Progenitor cell of endocrine pancreas (in vitro differentiated cells): Measurements from ENCODE around the gene LRRC32. TPM values are rescaled to one million over a fixed set of nuclear protein-coding genes. Genes with fewer than 3 reads are reported as not detected.

Experiments
- DNase-seq: peaks from one replicate; pipeline ENCODE4 v3.0.0; 2021; ENCODE audit warnings: low spot score; ENCODE audit not compliant: unreplicated experiment
- H3K27ac Mint-ChIP-seq: 2 replicates; pipeline ENCODE4 v1.8.0; 2021; ENCODE audit warnings: mild to moderate bottlenecking, moderate library complexity, mixed read lengths
- H3K27me3 Mint-ChIP-seq: 2 replicates; pipeline ENCODE4 v1.8.0; 2021; ENCODE audit warnings: mixed read lengths
- H3K36me3 Mint-ChIP-seq: 2 replicates; pipeline ENCODE4 v1.8.0; 2022; ENCODE audit warnings: mixed read lengths; ENCODE audit not compliant: insufficient read depth
- H3K4me1 Mint-ChIP-seq: 2 replicates; pipeline ENCODE4 v1.8.0; 2021; ENCODE audit warnings: low read depth, mixed read lengths
- H3K4me3 Mint-ChIP-seq: 2 replicates; pipeline ENCODE4 v1.8.0; 2021; ENCODE audit warnings: low read depth, mild to moderate bottlenecking, moderate library complexity, mixed read lengths
- H3K9me3 Mint-ChIP-seq: 2 replicates; pipeline ENCODE4 v1.8.0; 2021; ENCODE audit warnings: low read depth, mixed read lengths
- total RNA-seq: library from RNA; stranded (reverse); gene quantifications from 2 replicates; pipeline ENCODE4 v1.2.1, GENCODE V29; 2021
- TF ChIP-seq, protein P1 (sequence below): fragments of 200-600 bp; sonication (generic); IDR thresholded peaks from one replicate; pipeline ENCODE4 v1.5.0; 2021; ENCODE audit warnings: antibody characterized with exemption, mild to moderate bottlenecking; ENCODE audit not compliant: unreplicated experiment

LRRC32 gene
- total RNA-seq, 1 donor from 2014 or later = 0.14 TPM

DNA sequence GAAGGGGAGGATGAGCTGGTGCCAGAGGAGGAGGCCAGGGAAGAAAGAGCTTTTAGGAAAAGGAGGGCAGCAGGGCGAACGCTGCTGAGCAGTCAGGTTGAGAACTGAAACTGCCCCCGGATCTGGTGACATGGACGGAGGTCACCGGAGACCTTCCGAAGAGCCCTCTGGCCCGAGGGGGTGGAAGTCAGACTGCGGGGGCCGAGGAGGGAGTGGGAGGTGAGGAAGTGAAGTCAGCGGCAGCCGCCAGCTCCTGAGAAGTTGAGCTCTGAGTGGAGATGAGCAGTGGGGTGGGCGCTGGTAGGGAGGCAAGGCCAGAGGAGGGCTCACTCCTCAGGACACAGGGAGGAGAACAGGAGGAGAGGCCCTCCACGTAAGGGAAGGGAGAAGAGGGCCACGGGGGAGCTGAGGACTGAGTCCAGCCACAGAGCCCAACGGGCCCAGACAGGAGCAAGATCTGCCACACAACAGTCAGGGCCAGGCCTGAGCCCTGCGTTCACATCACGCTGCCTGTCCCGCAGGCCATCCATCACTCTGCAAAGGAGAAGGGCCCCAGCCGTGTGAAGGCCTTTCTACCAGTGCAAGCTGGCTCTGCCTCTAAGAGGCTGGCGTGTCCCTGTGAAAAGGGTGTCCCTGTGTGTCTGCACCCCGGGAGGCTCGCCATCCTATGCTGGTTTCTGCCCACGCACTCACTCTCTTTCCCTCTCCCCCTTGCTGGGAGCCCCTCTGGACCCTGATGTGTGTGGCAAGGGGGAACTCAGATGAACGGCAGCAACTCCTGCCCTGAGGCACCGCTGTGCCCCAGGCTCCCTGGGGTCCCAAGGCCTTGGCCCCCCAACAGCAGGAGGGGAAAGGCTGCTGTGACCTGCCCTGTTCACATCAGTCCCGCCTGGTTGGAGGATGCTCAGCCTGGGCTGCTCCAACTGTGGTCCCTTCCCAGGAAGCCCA, 19.0 kb upstream of the LRRC32 start:
- Mint-ChIP-seq H3K4me1 (no peaks in the 10 kb centered on the region), H3K36me3 (no peaks in the 10 kb centered on the region), H3K4me3 (no peak overlapping the region), H3K27me3 (peaks cover 11% of the 10 kb centered on the region), H3K27ac (no peak overlapping the region), H3K9me3 (no peaks in the 10 kb centered on the region)
- DNase-seq = no peak
- TF ChIP-seq, protein P1, sequence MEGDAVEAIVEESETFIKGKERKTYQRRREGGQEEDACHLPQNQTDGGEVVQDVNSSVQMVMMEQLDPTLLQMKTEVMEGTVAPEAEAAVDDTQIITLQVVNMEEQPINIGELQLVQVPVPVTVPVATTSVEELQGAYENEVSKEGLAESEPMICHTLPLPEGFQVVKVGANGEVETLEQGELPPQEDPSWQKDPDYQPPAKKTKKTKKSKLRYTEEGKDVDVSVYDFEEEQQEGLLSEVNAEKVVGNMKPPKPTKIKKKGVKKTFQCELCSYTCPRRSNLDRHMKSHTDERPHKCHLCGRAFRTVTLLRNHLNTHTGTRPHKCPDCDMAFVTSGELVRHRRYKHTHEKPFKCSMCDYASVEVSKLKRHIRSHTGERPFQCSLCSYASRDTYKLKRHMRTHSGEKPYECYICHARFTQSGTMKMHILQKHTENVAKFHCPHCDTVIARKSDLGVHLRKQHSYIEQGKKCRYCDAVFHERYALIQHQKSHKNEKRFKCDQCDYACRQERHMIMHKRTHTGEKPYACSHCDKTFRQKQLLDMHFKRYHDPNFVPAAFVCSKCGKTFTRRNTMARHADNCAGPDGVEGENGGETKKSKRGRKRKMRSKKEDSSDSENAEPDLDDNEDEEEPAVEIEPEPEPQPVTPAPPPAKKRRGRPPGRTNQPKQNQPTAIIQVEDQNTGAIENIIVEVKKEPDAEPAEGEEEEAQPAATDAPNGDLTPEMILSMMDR = no peak

DNA sequence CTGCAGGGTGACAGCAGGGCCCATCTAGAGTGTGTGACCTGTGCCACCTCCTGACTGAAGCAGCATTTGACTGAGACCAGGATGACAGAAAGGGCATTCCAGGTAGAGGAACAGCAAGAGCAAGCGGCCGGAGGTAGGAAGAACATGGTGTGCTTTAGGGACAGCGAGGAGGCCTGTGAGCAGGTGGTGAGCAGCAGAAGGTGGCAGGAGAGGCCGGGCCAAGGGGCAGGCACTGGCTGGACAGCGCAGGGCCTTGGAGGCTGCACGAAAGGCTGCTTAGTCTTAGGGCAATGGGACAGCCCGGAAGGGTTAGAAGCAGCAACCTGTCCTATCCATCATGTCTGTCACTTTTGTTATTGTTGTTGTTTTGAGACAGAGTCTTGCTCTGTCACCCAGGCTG, 17.6 kb upstream of the LRRC32 start:
- no peak for DNase-seq
- Mint-ChIP-seq H3K27me3 (peaks cover 10% of the 10 kb centered on the region), H3K36me3 (no peaks in the 10 kb centered on the region), H3K4me3 (no peak overlapping the region), H3K9me3 (peaks cover 3% of the 10 kb centered on the region), H3K4me1 (no peaks in the 10 kb centered on the region), H3K27ac (no peak overlapping the region)
- TF ChIP-seq, protein P1 = no peak

DNA sequence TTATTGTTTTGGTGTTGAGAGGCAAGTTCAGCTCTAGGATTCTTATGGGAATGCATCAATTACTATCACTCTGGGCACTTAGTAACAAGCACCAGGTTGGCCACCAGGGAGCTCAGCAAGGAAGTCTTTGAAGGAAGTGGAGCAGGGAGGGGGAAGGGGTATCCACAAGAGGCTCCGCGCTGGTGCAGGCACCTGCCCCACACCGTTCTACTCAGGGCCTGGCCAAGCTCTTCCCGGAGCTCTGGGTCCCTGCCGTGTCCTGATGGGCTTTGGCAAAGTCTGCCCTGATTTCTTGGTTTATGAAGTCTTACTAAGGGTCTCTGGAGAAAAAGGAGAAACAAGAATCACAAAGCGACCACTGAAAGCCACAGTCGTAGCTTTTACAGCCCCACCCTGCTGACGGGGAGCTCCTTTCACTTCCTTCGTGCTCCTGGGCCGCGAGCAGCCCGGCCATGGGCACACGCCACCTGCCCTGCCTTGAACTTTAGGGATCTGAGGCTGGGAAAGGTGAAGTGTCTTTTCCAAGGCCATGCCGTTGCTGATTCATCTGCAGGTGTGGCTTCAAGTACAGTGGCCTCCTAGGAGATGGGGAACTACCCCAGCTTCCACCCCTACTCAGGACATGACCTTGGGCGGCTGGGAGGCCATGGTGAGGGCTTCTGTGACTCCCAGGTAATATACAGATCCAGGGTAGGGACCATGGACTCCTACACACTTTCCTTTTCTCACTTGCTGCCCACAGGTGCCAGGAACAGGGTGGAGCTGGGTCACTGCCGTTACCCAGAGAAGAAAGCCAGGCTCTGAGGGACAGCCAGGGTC, 15.9 kb upstream of the LRRC32 start:
- Mint-ChIP-seq H3K27me3 (peaks cover 22% of the 10 kb centered on the region), H3K9me3 (peaks cover 3% of the 10 kb centered on the region), H3K4me3 (no peak overlapping the region), H3K27ac (no peak overlapping the region), H3K36me3 (no peaks in the 10 kb centered on the region), H3K4me1 (no peaks in the 10 kb centered on the region)
- no peak for DNase-seq
- TF ChIP-seq, protein P1 = no peak

DNA sequence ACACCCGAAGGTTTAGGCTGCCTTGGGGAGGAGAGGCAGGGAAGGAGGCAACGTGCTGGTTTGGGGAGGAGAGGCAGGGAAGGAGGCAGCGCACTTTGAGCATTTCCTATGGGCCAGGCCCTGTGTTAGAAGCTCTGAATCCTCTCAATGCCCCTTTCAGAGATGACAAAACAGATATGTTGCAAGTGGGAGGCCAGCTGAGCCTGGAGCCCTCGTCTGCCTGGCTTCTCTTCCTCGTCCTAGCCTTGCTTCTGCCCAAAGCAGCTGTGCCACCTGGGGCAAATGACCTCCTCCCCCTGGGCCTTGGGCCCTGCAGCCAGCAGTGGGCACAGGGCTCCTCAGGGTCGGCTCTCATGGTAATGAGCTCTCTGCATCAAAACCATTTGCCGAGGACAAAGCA, 15.3 kb upstream of the LRRC32 start:
- no peak for DNase-seq
- TF ChIP-seq, protein P1 = no peak
- H3K27ac Mint-ChIP-seq = no peak overlapping the region
- H3K36me3 Mint-ChIP-seq = no peaks in the 10 kb centered on the region
- H3K27me3 Mint-ChIP-seq = peaks cover 26% of the 10 kb centered on the region
- H3K4me3 Mint-ChIP-seq = no peak overlapping the region
- H3K9me3 Mint-ChIP-seq = peaks cover 3% of the 10 kb centered on the region
- H3K4me1 Mint-ChIP-seq = no peaks in the 10 kb centered on the region

DNA sequence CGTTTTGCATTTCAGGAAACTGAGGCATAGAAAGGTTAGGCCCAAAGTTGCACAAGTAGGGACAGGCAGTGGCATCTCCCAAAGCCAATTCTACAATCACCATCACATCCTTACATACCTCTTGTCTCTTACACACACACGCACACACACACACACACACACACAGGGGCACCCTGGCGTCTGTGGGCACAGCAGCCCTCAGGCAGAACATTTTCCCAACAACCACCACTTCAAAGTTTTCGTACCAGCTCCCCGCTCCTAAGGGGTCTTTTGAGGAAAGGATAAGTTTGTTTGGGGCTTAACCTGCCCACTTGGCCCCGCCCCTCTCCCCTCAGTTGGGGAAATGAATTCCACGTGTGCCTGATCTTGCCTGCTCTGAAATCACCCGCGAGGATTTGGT, 14.7 kb upstream of the LRRC32 start:
- no peaks in the 10 kb centered on the region for H3K36me3 Mint-ChIP-seq
- no peak for DNase-seq
- TF ChIP-seq, protein P1 = no peak
- H3K9me3 Mint-ChIP-seq = peaks cover 3% of the 10 kb centered on the region
- H3K4me1 Mint-ChIP-seq = no peaks in the 10 kb centered on the region
- peaks cover 27% of the 10 kb centered on the region for H3K27me3 Mint-ChIP-seq
- H3K4me3 Mint-ChIP-seq = no peak overlapping the region
- H3K27ac Mint-ChIP-seq = no peak overlapping the region
